Stimulated activated CD4-positive, alpha-beta T cell treated with anti-CD3 and anti-CD28 coated beads, Interleukin-1b, Interleukin-23, amount 100 ng/mL, for 4 hours (primary cell): ENCODE data around the gene HTT.

Experiments used
- DNase-seq, 2 donors: peaks; one replicate each; pipeline ENCODE4 v3.0.0-alpha.2; 2020; ENCODE audit warnings: low read depth in 2 of 2

The HTT gene

GRCh38 chr4:3218824-3219760 lies 144.6 kb downstream of the HTT start:
- no peak for DNase-seq

- DNase-seq: no peak
Measured at GRCh38 chr4:3219761-3220475, 145.4 kb downstream of the HTT start.

- no peak for DNase-seq
Measured at GRCh38 chr4:3220476-3221183, 146.1 kb downstream of the HTT start.

GRCh38 chr4:3221184-3221494 lies 146.7 kb downstream of the HTT start:
- DNase-seq: no peak

- no peak for DNase-seq
Measured at GRCh38 chr4:3221996-3222395, 147.5 kb downstream of the HTT start.

- DNase-seq: no peak
Measured at GRCh38 chr4:3223346-3223745, 148.9 kb downstream of the HTT start.

- DNase-seq: no peak
Measured at GRCh38 chr4:3223956-3224748, 149.7 kb downstream of the HTT start.

GRCh38 chr4:3225071-3225850 lies 150.8 kb downstream of the HTT start:
- DNase-seq: no peak

- no peak for DNase-seq
Measured at GRCh38 chr4:3225936-3226335, 151.5 kb downstream of the HTT start.

- DNase-seq: no peak
Measured at GRCh38 chr4:3226467-3226866, 152.0 kb downstream of the HTT start.

GRCh38 chr4:3226944-3227343 lies 152.5 kb downstream of the HTT start:
- DNase-seq: no peak

- no peak for DNase-seq
Measured at GRCh38 chr4:3227878-3228675, 153.6 kb downstream of the HTT start.

GRCh38 chr4:3228881-3229280 lies 154.4 kb downstream of the HTT start:
- DNase-seq: no peak

GRCh38 chr4:3229328-3229727 lies 154.8 kb downstream of the HTT start:
- DNase-seq: no peak

GRCh38 chr4:3229964-3230363 lies 155.5 kb downstream of the HTT start:
- no peak for DNase-seq

- DNase-seq: no peak
Measured at GRCh38 chr4:3231471-3231870, 157.0 kb downstream of the HTT start.

- DNase-seq: no peak
Measured at GRCh38 chr4:3232001-3232400, 157.5 kb downstream of the HTT start.

GRCh38 chr4:3232871-3233271 lies 158.4 kb downstream of the HTT start:
- DNase-seq: no peak

GRCh38 chr4:3233391-3234071 lies 159.1 kb downstream of the HTT start:
- DNase-seq: no peak
